GM23248 (cell line): ENCODE results near the gene ASB10. TPM values are rescaled to one million over a fixed set of nuclear protein-coding genes. Genes with fewer than 3 reads are reported as not detected.

Experiments
- DNase-seq: peaks from one replicate; pipeline ENCODE4 v3.0.0-alpha.2; 2015
- H2AFZ ChIP-seq: fragments of 200-600 bp; sonication (generic); 2 replicates; pipeline ENCODE4 v1.6.1; 2016; ENCODE audit warnings: antibody characterized with exemption
- H3F3A ChIP-seq: fragments of 200-600 bp; sonication (generic); 2 replicates; pipeline ENCODE4 v1.6.1; 2016; ENCODE audit warnings: mild to moderate bottlenecking, antibody characterized with exemption, mixed run types; ENCODE audit not compliant: insufficient read depth
- H3K27ac ChIP-seq: fragments of 200-600 bp; sonication (generic); 2 replicates; pipeline ENCODE4 v1.5.1; 2016; ENCODE audit warnings: mild to moderate bottlenecking
- H3K27me3 ChIP-seq: fragments of 200-600 bp; sonication (generic); replicated peaks from 2 replicates; pipeline ENCODE4 v1.6.1; 2016; ENCODE audit warnings: mild to moderate bottlenecking; ENCODE audit not compliant: insufficient read depth
- H3K36me3 ChIP-seq: fragments of 200-600 bp; sonication (generic); 2 replicates; pipeline ENCODE4 v1.6.1; 2016; ENCODE audit warnings: low read depth, mild to moderate bottlenecking
- H3K4me1 ChIP-seq: fragments of 200-600 bp; sonication (generic); 2 replicates; pipeline ENCODE4 v1.6.1; 2016; ENCODE audit warnings: mild to moderate bottlenecking; ENCODE audit not compliant: insufficient read depth
- H3K4me2 ChIP-seq: fragments of 200-600 bp; sonication (generic); one replicate; pipeline ENCODE4 v1.6.1; 2016; ENCODE audit warnings: mild to moderate bottlenecking; ENCODE audit not compliant: unreplicated experiment
- H3K4me3 ChIP-seq: fragments of 200-600 bp; sonication (generic); 2 replicates; pipeline ENCODE4 v1.5.1; 2016; ENCODE audit warnings: mild to moderate bottlenecking
- H3K79me2 ChIP-seq: fragments of 200-600 bp; sonication (generic); 2 replicates; pipeline ENCODE4 v1.6.1; 2016; ENCODE audit warnings: mild to moderate bottlenecking; ENCODE audit not compliant: insufficient read depth
- H3K9ac ChIP-seq: fragments of 200-600 bp; sonication (generic); 2 replicates; pipeline ENCODE4 v1.6.1; 2016; ENCODE audit warnings: mild to moderate bottlenecking
- H3K9me2 ChIP-seq: fragments of 200-600 bp; sonication (generic); 2 replicates; pipeline ENCODE4 v1.6.1; 2016; ENCODE audit warnings: mixed run types, mild to moderate bottlenecking, moderate library complexity; ENCODE audit not compliant: insufficient read depth
- H3K9me3 ChIP-seq: fragments of 200-600 bp; sonication (generic); one replicate; pipeline ENCODE4 v1.6.1; 2017; ENCODE audit warnings: low read depth
- H4K20me1 ChIP-seq: fragments of 200-600 bp; sonication (generic); 2 replicates; pipeline ENCODE4 v1.6.0; 2016; ENCODE audit not compliant: insufficient read depth
- EZH2 ChIP-seq: fragments of 200-600 bp; sonication (generic); IDR thresholded peaks from 2 replicates; pipeline ENCODE4 v1.6.1; 2018; ENCODE audit warnings: antibody characterized with exemption, mild to moderate bottlenecking; ENCODE audit not compliant: insufficient read depth, poor library complexity, severe bottlenecking
- EZH2phosphoT487 ChIP-seq: fragments of 200-600 bp; sonication (generic); IDR thresholded peaks from 2 replicates; pipeline ENCODE4 v1.6.1; 2018; ENCODE audit warnings: antibody characterized with exemption, moderate library complexity, mild to moderate bottlenecking, low read depth; ENCODE audit not compliant: insufficient read depth
- WGBS, 2 experiments: methylation state at CpG; one replicate each; pipeline ENCODE4 v1.1.6; 2015 to 2017; ENCODE audit warnings: low lambda C conversion rate in 2 of 2, low coverage in 1 of 2; ENCODE audit errors: missing lambda C conversion rate in 2 of 2; 5-methylcytosine and 5-hydroxymethylcytosine counted together
- in situ Hi-C: fragments of 300-500 bp; cut with MboI; formaldehyde crosslinking; loops from 2 replicates; pipeline ENCODE4 v1.15.0; 2020
- polyA plus RNA-seq: library from polyadenylated mRNA; unstranded; fragments of >200 nt; fragmentation: Nextera tagmentation; extraction: Ambion mirVana; gene quantifications from 2 replicates; pipeline ENCODE4 v1.2.1, GENCODE V29; 2016
- total RNA-seq: library from RNA; depleted of rRNA; stranded (reverse); fragments of >200 nt; shearing (Covaris generic); gene quantifications from 2 replicates; pipeline ENCODE4 v1.2.3, GENCODE V29; 2014; rRNA removed

ASB10 gene
- total RNA-seq (not detected in 2 replicates), polyA plus RNA-seq (not detected in 2 replicates)

- Histone ChIP-seq H2AFZ (no peak within 1 kb of the TSS), H3K9ac (no peak within 1 kb of the TSS), H3K9me3 (no peaks in the 10 kb centered on the region), H3K27ac (no peak within 1 kb of the TSS), H4K20me1 (no peaks in the 10 kb centered on the region), H3K4me1 (no peaks in the 10 kb centered on the region), H3K9me2 (no peaks in the 10 kb centered on the region), H3K79me2 (no peaks in the 10 kb centered on the region), H3K4me3 (no peak within 1 kb of the TSS), H3K4me2 (no peak within 1 kb of the TSS), H3K27me3 (peaks cover 35% of the 10 kb centered on the region), H3F3A (no peaks in the 10 kb centered on the region), H3K36me3 (no peaks in the 10 kb centered on the region)
- no peak for DNase-seq
- 56 to 59% methylated on average over 18 to 22 of the region's 22 CpGs for WGBS, 2 experiments
- in situ Hi-C loops: no loop called here
- TF ChIP-seq EZH2phosphoT487 (no peak), EZH2 (no peak)
Observed at GRCh38 chr7:151186640-151187408, at the start of gene ASB10. ASB10 (minus strand) TSS chr7:151187250; CDS start chr7:151187130, 120 bp downstream.

GRCh38 chr7:151236406-151236805 lies 49.4 kb upstream of the ASB10 start:
- peaks cover 21% of the 10 kb centered on the region; the same call in 1 of the 2 replicates for H4K20me1 ChIP-seq
- H3K27me3 ChIP-seq: no peaks in the 10 kb centered on the region
- no peak overlapping the region for H3K9ac ChIP-seq
- no peak overlapping the region for H3K27ac ChIP-seq
- H3K36me3 ChIP-seq: peaks cover 32% of the 10 kb centered on the region; the same call in 1 of the 2 replicates
- H3K4me3 ChIP-seq: no peak overlapping the region
- peaks cover 7% of the 10 kb centered on the region; the same call in 1 of the 2 replicates for H3F3A ChIP-seq
- TF ChIP-seq EZH2phosphoT487 (no peak), EZH2 (no peak)
- in situ Hi-C loops: no loop called here
- WGBS, 2 experiments: 85 to 90% methylated on average over 13 of the region's 13 CpGs
- H2AFZ ChIP-seq: no peak overlapping the region
- peaks cover 12% of the 10 kb centered on the region; the same call in 1 of the 2 replicates for H3K4me1 ChIP-seq
- no peaks in the 10 kb centered on the region for H3K9me2 ChIP-seq
- H3K4me2 ChIP-seq: no peak overlapping the region
- DNase-seq: no peak
- H3K79me2 ChIP-seq: peaks cover 90% of the 10 kb centered on the region
- no peaks in the 10 kb centered on the region for H3K9me3 ChIP-seq

- H3K9me3 ChIP-seq: no peaks in the 10 kb centered on the region
- H3K9ac ChIP-seq: 0 out of 2 replicates have a peak overlapping the region, but pooled peaks have one; percentile 4
- H3K36me3 ChIP-seq: peaks cover 28% of the 10 kb centered on the region; the same call in 1 of the 2 replicates
- no peak overlapping the region for H3K27ac ChIP-seq
- 0 out of 2 replicates have a peak, but pooled peaks cover 6% of the 10 kb centered on the region for H3F3A ChIP-seq
- H3K4me1 ChIP-seq: peaks cover 20% of the 10 kb centered on the region
- TF ChIP-seq EZH2phosphoT487 (no peak), EZH2 (no peak)
- no peak overlapping the region for H2AFZ ChIP-seq
- no peaks in the 10 kb centered on the region for H3K27me3 ChIP-seq
- 91 to 93% methylated on average over 28 of the region's 28 CpGs for WGBS, 2 experiments
- H4K20me1 ChIP-seq: peaks cover 21% of the 10 kb centered on the region; the same call in 1 of the 2 replicates
- H3K4me3 ChIP-seq: no peak overlapping the region
- H3K79me2 ChIP-seq: peaks cover 87% of the 10 kb centered on the region
- H3K9me2 ChIP-seq: no peaks in the 10 kb centered on the region
- no peak for DNase-seq
- in situ Hi-C loops: no loop called here
- H3K4me2 ChIP-seq: no peak overlapping the region
Observed at GRCh38 chr7:151235091-151235787, 48.2 kb upstream of the ASB10 start.

GRCh38 chr7:151233804-151234203 lies 46.8 kb upstream of the ASB10 start:
- peaks cover 73% of the 10 kb centered on the region for H3K79me2 ChIP-seq
- H4K20me1 ChIP-seq: peaks cover 21% of the 10 kb centered on the region; the same call in 1 of the 2 replicates
- WGBS, 2 experiments: 83 to 85% methylated on average over 9 of the region's 9 CpGs
- H3F3A ChIP-seq: 0 out of 2 replicates have a peak, but pooled peaks cover 6% of the 10 kb centered on the region
- DNase-seq: no peak
- H3K9me2 ChIP-seq: no peaks in the 10 kb centered on the region
- H3K36me3 ChIP-seq: peaks cover 22% of the 10 kb centered on the region; the same call in 1 of the 2 replicates
- no peaks in the 10 kb centered on the region for H3K27me3 ChIP-seq
- in situ Hi-C loops: no loop called here
- H3K9ac ChIP-seq: peak overlapping the region; percentile 99
- H3K9me3 ChIP-seq: no peaks in the 10 kb centered on the region
- no peak for TF ChIP-seq EZH2phosphoT487
- no peak for TF ChIP-seq EZH2
- peaks cover 20% of the 10 kb centered on the region for H3K4me1 ChIP-seq
- peak overlapping the region; percentile 86 for H3K4me2 ChIP-seq
- no peak overlapping the region for H2AFZ ChIP-seq
- H3K4me3 ChIP-seq: peak overlapping the region; percentile 100
- peak overlapping the region; percentile 98 for H3K27ac ChIP-seq
